GM08714 (cell line): ENCODE results near the gene KANSL3.

Source experiments
- H3K4me3 ChIP-seq: fragments of 200-500 bp; sonication (Bioruptor generic); 2 replicates; pipeline ENCODE4 v1.5.1; 2014; ENCODE audit warnings: mild to moderate bottlenecking, low read length, inconsistent platforms
- ZNF274 ChIP-seq: IDR thresholded peaks from 2 replicates; pipeline ENCODE4 v1.6.1; 2012; ENCODE audit warnings: mild to moderate bottlenecking, low read depth, low read length

KANSL3 gene

DNA sequence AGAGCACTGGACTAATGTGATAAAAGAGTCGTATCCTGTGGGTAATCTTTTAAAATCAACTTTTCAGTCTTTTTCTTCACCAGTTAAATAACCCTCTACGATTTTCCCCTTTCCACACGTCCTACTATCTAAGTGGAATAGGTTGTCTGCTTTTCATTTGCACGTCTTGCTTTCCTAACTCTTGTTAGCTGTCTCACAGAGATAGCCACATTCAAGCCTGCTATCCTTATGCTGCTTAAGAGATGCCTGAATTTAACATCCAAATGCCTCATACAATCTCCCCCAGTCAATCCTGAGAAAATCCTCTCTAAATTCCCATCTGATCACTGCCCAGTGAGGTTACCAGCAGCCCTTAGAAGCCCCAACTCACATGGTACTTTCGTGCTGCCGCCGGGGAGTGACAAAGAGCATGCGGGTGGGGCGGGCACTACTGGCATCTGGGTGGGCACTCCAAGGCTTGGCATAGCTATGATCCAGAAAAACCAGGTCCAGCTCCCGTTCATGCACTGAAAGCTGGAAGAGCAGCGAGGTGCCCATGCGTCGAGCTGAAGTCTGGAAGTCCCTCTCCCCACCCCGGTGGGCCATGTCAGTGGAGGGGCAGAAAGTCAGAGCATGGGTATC lies 1.5 kb downstream of the KANSL3 start:
- no peak for TF ChIP-seq ZNF274
- peak overlapping the region; percentile 80 for H3K4me3 ChIP-seq

- H3K4me3 ChIP-seq = no peak overlapping the region
- no peak for TF ChIP-seq ZNF274
Measured at GRCh38 chr2:96633641-96634040, 4.5 kb downstream of the KANSL3 start.

DNA sequence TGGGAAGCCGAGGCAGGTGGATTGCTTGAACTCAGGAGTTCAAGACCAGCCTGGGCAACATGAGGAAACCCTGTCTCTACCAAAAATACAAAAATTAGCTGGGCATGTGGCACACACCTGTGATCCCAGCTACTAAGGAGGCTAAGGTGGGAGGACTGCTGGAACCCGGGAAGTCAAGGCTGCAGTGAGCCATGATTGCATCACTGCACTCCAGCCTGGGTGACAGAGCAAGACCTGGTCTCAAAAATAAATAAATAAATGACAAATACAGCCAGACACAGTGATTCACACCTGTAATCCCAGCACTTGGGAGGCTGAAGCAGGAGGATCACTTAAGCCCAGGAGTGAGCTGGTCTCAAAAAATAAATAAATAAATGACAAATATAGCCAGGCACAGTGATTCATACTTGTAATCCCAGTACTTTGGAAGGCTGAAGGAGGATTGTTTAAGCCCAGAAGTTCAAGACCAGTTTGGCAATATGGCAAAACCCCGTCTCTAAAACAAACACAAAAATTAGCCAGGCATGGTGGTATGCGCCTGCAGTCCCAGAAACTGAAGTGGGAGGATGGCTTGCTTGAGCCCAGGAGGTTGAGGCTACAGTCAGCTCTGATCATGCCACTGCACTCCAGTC lies 6.2 kb downstream of the KANSL3 start:
- TF ChIP-seq ZNF274 = no peak
- H3K4me3 ChIP-seq = no peak overlapping the region

- no peak overlapping the region for H3K4me3 ChIP-seq
- TF ChIP-seq ZNF274 = no peak
Measured at GRCh38 chr2:96626553-96626942, 11.6 kb downstream of the KANSL3 start.

DNA sequence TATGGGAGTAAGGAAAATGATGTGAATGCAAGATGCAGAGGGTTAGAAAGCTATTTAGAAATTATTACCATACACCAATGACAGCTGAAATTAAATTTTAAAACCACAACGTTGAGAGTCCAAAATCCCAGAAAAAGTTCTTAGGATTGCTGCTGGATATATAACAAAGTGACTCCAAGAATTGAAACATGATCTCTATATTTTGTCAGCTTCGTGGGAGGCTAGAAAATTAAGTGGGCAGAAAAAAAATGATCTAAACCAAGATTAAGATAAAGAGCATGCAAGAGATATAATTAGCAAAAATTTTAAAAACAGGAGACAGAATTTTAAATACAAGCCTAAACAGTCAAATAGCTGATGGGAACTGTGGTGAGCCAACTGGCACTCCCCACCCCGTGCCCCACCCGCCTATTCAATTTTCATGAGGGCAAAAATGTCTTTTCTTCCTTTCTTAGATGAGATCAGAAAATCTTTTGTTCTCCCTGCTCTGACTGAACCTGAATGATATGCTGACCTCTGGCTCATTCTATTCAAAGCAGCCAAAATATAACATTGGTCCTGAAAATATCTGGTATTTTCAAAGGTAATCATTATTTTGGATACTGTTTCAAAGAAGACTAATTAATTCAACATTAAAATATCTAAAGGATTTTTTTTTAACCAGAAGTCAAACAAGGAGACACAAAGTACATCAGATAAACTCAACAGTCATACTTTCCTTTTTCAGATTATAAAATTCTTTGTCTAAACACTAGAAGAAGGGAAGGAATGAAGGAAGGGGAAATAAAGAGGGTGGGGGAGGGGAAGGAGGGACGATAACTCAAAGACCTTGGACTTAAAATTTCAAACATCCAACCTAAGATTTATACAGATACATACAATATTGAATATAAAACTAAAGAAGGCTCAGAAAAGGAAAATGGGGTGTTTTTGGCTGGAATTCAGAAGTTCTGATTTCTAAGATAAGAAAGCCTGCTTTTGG lies 12.2 kb downstream of the KANSL3 start:
- H3K4me3 ChIP-seq = no peak overlapping the region
- no peak for TF ChIP-seq ZNF274

DNA sequence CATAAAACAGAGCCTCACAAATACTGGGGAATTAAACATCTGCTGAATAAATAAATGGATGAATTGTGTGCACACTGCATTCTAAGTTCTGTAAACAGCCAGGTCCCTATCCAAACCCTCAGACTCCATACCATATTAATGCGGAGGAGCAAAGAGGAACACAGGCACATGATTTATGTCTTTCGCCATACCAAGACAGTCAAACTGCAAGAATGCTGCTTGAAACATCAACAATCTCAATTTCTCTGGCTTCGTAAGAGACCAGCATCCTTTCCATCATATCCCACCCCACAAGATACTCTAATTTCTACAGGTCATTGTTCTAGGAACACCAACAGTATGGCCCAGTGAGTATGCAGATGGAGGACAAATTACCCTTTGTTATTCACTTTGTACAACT lies 15.0 kb downstream of the KANSL3 start:
- H3K4me3 ChIP-seq = no peak overlapping the region
- TF ChIP-seq ZNF274 = no peak

GRCh38 chr2:96622544-96622943 lies 15.6 kb downstream of the KANSL3 start:
- TF ChIP-seq ZNF274 = no peak
- H3K4me3 ChIP-seq = no peak overlapping the region

DNA sequence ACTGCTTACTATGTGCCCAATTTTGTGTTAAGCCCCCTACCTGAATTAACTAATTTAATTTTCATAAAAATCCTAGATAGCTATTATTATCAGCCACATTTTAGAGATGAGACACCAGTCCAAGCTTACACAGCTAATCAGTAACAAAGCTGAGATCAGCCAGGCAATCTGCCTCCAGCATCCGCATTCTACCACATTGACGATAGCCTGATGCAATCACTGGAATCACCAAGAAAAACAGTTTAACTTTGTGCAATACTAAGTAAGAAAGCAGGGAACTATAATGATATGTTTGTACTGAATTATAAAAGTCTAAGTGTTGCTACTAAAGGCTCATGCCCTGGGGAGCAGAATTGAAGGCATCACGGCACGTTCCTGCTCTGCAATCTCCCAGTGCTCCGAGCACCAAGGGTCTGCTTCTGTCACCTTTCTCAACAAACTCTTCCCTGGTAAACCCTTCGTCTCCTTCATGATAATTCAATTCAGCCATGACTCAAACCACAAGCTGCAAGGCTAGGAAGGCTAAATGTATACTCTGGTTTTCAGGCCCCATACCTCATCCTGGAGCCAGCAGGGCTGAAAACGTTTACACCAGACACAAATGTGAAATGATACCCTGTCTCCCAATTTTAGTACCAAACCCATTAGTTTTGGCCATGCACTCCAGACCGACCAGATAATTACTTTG lies 19.4 kb downstream of the KANSL3 start:
- H3K4me3 ChIP-seq = no peak overlapping the region
- no peak for TF ChIP-seq ZNF274

DNA sequence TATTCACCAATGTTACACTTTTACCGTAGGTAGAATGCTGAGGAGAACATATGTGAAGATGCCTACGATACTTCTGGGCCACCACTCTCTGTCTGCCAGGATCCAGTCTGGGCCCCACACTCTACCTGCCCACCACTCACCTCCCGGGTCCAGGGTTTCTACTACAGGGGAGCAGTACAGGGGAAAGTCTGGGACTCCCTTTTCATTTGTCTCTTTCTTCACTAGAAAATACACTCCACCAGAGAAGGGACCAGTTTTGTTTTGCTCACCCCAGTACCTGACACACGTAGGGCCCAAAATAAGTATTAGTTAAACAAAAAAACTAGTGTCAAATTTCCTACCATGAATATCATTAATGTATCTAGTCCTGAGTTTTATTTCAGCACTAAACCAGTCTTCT lies 21.1 kb downstream of the KANSL3 start:
- no peak overlapping the region for H3K4me3 ChIP-seq
- TF ChIP-seq ZNF274 = no peak

- no peak for TF ChIP-seq ZNF274
- no peak overlapping the region for H3K4me3 ChIP-seq
Measured at GRCh38 chr2:96616535-96616934, 21.6 kb downstream of the KANSL3 start.

DNA sequence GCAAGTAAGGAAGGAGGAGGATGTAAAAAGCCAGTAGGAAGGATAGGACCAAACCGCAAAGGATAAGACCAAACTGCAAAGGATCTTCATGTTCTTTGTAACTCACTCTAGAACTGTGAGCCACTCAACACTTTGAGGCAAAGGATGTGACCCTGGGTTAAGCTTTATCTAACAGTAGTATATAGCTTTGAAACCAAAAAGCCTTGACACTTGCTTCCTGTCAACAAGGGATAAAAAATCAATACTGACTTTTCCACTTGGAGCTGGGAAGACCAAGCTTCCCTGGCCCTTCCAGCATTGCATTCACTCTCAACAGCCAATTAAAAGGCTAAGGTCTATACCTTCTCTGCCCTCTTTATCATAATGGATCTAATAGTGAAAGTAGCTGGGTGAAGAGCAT lies 22.0 kb downstream of the KANSL3 start:
- no peak for TF ChIP-seq ZNF274

GRCh38 chr2:96608469-96609455 lies 29.4 kb downstream of the KANSL3 start:
- no peak overlapping the region for H3K4me3 ChIP-seq
- TF ChIP-seq ZNF274 = no peak

More for the DNA sequence above, 22.0 kb downstream of the KANSL3 start:
- no peak overlapping the region for H3K4me3 ChIP-seq

DNA sequence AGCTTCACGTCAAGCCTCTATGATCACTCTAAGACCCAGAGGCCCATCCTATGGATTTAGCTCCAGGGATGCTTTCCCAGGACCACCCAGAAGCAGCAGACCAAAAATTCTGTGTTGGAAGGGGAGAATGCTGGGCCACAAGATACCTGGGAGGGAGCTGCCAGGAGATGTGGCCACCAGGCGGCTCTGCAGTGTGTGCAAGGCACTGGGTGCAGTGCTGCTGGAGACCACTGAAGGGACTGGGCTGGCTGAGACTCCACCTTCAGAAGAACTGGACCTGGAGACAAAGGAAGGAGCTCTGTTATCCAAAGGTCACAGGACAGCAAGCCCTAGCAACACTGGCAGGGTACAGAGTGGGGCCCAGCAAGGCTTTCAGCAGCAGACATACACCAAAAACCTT lies 34.0 kb downstream of the KANSL3 start:
- H3K4me3 ChIP-seq = no peak overlapping the region
- TF ChIP-seq ZNF274 = no peak
